D341Med (cell line): ENCODE results near the gene CUBN.
"Not testable (repeated sequence)": the region's sequence is repeated elsewhere in the genome, so short reads cannot be mapped to it uniquely, and the experiment has no call there.

ENCODE experiments used
- DNase-seq: peaks from one replicate; pipeline ENCODE4 v3.0.0; 2012; ENCODE audit warnings: low spot score

Gene CUBN

DNA sequence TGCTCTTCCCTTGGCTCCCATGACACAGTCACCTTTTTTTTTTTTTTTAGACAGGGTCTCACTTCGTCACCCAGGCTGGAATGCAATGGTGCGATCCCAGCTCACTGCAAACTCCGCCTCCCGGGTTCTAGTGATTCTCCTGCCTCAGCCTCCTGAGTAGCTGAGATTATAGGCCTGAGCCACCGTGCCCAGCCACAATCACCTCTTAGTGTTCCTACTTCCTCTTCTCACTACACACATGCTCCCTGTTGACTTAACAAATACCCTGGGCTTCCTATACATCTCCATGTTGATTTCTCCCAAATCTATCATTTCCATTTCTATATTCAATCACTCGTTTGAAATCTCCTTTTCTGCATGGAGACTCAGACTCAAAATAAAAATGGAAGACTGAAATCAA, 91.7 kb downstream of the CUBN start:
- no peak for DNase-seq

DNA sequence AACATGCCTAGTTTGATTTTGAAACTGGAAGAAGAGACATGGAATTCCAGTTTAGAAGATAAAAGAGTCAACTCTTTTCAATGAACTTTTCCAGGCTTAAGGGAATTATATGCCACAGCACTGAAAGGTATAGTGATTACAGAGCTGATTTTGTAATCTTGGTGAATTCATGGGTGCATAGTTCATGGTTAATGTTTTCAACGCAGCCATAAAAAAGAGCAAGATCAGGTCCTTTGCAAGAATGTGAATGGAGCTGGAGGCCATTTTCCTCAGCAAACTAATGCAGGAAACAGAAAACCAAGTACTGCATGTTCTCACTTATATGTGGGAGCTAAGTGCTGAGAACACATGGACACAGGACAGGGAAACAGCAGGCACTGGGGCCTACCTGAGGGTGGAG, 94.2 kb downstream of the CUBN start:
- no peak for DNase-seq

DNA sequence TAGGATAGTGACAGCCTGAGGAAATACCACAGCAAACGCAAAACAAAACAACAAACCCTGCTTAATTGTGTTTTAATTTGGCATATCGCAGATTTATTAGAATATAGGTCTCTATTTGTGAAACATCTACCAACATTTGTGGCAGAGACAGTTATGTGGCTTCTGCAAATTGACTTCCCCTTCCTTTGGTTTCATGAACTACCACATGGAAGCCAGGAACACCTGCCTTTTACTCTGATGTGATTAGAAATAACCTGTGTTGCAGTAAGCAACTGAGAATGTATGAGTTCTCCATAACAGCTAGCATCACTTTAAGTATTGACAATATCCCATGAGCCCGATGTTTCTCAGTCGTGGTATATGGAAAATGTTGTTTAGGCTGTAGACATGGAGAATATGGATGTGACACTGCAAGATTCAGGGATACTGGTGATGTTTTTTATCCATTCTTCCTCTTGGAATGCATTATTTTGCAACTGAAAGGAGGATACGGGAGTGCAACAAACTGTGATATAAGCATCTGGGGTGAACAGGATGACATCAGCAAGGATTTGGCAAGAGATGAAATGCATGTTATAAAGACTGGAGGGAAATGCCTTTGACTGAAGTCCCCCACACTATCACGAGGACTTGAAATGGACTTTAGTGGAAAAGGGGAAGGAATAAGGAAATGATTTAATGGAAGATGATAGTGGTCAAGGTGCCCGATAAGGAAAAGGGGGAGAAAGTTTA, 95.9 kb downstream of the CUBN start:
- DNase-seq: no peak

DNA sequence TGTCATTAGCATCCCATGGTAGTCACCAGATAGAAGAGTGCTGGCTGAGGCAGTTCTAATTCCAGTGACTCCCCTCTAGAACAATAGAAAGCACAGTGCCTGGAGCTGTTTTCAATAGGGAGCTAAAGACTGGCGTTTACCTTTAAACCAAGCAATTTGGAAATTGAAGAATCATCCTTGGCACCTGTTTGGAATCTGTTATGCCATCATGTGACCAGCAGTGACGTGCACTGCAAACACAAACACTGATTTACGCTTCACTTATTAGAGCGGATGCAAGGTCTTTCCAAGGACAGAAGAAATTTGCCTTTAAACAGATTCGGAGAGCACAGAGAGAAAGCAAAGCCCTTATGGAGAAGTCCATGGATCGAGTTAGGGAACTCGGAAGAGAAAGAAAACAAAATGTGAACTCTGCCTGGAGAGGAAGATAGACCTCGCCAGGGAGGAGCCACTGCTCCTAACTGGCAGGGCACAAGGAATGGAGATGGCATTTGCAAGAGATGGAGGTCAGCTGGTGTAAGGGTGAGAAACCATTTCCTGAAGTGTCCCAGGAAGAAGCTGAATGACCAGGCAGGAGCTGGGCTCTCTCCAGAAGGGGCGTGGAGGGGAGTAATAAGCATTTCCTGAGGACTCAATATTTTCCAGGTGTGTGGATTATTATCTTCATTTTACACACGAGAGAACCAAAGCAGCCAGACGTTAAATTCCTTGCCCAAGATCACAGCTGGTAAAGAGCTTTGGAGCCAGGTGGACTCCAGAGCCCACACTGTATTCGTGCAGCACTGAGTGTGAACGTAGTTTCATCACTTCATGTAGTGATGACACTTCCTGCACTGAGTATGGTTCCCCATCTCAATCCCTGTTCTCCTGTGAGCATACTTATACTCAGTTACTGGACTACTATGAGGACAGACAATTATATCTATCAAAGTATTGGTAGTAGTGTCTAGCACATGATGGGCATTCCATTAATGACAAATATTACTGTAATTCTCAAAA, 97.7 kb downstream of the CUBN start:
- DNase-seq: no peak

DNA sequence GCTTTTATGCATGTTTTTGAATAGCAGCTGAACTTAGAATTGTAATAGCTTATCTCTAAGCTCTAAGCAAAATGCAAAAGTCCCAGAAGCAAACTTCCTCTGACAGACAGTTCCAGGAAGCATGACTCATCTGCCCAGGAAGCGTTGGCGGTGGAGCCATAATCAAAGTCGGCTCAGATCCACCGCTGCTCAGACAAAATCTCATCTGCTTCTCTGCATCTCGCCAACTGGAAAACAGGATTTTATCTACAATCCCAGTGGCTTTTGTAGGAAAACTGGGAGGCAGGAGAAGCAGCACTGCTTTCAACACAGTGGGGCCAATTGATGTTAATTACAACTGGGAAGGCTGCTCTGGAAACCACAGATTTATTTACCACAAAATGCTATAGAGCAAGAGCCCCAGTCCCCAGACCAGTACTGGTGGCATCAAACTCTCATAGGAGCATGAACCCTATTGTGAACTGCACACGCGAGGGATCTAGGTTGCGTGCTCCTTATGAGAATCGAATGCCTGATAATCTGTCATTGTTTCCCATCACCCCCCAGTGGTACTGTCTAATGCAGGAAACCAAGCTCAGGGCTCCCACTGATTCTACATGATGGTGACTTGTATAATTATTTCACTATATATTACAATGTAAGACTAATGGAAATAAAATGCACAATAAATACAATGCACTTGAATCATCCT, 99.9 kb downstream of the CUBN start:
- no peak for DNase-seq

DNA sequence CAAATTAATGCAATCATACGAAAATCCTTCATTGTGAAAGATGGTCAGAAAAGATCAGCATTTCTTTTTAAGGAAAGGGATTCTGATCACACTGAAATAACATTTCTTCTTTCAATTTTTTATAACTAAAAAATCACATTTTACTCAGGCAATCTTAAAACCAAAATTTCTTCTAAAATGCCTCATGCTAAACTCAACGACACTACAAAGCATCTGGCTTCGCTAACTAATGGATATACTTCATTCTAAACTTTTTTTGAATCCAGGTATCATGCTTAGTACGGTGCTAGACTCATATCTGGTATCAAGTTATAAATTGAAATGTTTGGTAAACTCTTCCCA, 100.4 kb downstream of the CUBN start:
- no peak for DNase-seq

DNA sequence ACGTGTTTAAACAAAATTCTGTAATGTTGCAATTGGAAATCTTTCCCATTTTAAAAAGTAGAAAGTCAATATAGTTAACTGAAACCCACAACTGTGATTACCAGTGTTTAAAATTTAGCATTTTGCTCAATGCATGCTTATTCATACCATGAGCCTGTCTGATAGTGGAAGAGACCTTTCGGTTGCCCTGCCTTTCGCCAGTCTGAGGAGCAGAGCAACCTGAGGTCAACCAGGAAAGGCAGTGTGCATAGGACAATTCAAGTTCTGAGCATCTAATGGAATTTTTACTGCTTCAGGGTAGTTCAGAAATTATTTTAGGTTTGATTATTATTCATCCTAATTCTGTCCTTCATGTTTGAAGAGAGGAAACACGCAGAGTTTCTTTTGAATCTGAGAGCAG, 100.8 kb downstream of the CUBN start:
- DNase-seq: no peak

DNA sequence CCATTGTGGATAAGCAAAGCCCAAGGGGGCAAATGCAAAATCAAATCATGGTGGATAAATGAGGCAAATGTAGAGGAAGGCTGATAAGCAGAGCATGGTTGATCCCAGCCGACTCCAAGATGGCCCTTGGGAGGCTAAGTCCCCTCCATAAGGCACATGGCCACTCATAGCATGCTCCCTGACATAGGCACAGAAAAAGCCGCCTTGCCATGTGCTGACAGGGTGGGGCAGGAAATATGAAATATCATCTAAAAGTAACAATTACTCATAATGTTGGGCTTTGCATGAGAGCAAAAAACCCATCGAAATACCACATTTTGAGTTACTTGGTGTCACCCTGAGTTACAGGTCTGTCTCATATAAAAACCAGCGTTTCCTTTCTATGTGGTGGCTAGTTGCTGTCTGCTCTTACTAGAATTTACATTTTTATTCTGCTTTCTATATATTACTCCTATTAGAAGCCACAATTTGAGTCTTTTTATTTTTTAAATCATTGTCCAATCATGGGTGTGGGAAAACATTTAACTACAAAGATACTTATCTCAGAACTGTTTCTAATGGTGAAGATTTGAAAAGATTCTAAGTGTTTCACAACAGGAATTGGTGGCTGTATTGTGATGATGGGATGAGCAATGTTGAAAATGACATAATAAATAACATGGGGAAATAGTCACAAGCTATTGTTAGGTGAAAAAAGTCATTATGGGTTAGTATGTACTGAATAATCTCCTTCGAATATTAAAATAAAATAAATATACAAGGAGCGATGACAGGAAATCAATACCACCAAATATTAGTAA, 102.7 kb downstream of the CUBN start:
- DNase-seq: no peak

DNA sequence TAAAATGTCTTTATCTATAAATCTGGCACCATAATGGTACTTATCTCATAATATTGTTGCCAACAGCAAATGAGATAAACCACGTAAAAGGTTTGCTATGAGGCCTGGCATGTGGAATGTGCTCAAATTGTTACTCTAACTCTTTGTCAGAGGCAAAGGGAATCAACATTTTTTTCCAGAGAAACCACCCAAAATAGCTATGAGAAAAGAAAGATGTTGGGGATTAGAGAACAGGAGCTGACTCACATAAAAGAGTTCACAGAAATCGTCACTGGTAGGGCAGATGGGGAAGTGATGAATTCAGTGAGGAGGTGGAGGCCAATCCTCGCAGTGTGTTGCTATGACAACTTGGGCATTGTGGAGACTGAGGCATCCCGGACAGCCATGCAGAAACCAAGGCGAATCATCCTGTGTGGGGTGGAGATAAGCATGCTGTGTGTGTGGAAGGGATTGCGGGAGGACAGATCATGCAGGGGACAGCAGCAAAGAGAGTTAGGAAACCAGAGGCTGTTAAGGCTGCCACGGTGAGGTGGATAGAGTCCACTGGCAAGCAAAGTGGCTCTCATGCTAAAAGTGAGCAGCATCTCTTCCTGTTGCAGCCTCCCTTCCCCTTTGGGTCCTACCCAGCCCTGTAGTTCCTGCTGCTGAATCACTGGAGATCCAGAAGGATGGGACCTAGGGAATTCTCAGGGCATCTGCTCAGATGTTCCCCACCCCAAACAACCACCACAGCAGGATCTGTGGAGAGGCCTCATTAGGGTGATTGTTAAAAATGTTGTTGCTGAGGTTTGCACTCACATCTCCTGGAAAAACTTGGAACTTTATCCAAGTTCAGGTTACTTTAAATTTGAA, 103.9 kb downstream of the CUBN start:
- DNase-seq: no peak

DNA sequence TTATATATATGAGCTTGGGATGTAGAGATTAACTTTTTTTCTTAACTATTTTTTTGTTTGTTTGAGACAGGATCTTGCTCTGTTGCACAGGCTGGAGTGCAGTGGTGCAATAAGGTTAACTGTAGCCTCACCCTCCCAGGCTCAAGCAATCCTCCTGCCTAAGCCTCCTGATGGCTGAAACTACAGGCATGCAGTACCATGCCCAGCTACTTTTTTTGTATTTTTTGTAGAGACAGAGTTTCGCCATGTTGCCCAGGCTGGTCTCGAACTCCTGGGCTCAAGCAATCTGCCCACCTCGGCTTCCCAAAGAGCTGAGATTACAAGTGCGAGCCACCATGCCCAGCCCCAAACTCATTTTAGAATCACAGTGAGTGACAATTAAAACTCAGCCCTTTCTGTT, 105.2 kb downstream of the CUBN start:
- no peak for DNase-seq

DNA sequence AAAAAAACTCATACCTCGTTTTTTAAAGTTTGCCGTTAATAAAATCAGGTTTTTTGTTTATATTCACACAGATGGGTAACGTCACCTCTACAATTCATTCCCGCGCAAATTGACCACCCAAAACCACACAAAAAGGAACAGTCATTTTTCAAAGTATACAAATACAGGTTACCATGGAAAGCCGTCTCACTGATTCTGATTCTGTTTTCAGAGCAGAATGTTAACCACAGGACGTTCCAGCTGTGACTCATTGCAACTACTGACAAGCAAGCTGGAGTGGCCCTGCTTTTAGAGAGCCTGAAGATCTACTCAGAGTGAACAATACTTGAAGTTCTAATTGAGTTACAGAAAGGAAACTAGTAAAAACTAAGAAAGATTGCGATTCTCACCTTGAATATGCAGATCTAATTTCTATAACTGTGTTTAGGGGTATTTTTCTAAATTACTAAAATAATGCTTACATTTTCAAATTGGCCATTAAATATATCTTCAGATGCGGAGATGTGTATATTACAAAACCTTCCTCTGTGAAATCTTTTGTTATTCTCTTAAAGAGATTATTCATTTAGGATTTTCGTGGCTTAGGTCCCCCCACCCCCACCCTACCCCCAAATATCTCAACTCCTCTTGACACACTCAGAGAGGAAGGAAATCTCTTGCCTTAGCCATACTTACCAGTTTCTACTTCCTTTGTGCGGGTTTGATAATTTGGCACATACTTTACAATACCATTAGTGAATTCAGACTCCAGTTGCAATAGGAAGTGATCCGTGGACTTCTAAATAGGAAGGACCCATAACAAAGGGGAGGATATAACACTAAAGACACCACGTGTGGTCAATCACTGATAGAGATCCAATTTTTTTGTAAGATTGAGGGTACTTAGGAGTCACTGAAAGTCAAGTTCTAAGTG, 106.0 kb downstream of the CUBN start:
- DNase-seq: no peak

DNA sequence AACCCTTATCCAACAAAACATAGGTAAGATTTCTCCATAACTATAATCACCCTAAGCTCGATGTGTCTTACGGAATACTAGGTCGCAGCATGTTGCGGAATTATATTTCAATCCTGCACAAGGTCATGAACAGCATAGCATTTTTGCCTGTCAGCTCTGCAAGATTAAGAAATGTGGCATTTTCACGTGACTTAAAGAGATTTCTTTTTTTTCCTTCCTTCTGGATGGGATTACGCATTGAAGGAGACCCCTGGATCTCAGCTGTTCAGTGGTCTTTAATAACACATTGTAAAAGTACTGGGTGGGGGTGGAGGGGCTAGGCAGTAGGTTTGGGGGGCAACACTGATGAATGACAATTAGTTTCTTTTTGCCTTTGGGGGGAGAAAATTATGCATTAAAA, 106.7 kb downstream of the CUBN start:
- DNase-seq: no peak

DNA sequence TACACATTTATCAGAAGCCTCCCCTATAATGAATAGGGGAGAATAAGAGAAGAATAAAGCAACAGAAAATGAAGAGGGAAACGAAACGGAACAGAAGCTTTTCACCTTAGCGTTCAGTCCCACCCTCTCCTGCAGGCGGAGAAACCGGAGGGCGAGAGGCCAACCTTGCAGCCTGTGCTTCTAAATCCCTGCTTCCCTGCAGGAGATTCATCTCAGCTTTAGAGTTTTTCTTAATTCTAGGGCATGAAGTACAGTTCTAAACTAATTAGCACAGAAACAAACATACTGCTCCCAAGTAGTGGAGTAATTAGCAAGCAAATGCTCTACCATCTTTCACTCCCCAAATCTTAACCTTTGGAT, 107.2 kb downstream of the CUBN start:
- no peak for DNase-seq

DNA sequence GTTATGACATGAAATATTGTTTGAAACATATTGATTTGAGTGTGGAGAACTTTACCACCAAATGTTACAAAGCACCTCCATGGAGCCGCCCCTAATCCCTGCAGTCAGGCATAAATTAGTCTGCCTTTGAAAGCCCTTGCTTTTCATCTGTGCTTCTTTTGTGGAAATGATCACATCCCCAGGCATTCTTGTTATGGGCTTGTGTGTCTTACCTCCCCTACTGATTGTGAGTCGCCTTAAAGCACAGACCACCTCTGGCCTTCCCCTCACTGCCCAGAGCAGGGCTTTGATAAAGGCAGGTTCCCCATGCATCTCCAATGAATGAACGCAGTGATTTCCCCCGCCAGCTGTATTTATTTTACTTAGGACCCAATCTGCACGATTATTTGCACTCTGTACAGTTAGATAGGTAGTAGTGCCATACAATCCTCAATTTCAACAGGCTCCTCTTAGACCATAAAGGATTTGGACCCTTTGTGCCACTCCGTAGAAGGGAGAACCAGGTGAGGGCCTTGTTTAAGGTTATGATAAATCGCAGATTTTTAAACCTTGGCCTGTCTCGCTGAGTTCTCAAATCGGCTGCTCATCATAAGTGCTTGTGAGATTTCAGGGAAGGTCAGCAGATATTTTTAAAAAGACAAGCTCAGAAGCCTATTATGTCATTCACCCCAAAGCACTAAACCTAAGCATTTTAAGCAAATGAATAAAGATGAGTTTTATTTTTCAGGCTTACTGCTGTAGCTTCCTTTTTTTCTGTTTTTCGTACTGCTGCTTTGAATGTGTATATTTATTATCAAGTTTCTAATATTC, 107.8 kb downstream of the CUBN start:
- DNase-seq: no peak

DNA sequence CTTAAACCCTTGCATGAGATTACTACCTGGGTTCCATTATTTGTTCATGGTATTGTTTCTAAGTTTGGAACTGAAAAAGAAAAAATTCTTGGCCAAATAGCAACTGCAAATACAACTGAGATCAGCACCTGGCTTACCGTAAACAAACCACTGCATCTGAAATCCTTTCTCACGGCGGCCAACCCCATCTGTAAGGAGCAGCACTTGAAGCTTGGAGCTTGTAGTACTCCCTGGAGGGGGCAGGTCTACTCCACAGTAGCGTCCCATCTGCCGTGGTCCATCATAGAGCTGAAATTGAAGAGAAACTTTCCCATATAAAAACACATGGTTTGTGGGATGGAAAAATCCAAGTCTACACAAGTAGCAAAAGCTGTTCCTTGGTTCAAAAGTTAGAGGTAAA, 109.9 kb downstream of the CUBN start:
- no peak for DNase-seq

DNA sequence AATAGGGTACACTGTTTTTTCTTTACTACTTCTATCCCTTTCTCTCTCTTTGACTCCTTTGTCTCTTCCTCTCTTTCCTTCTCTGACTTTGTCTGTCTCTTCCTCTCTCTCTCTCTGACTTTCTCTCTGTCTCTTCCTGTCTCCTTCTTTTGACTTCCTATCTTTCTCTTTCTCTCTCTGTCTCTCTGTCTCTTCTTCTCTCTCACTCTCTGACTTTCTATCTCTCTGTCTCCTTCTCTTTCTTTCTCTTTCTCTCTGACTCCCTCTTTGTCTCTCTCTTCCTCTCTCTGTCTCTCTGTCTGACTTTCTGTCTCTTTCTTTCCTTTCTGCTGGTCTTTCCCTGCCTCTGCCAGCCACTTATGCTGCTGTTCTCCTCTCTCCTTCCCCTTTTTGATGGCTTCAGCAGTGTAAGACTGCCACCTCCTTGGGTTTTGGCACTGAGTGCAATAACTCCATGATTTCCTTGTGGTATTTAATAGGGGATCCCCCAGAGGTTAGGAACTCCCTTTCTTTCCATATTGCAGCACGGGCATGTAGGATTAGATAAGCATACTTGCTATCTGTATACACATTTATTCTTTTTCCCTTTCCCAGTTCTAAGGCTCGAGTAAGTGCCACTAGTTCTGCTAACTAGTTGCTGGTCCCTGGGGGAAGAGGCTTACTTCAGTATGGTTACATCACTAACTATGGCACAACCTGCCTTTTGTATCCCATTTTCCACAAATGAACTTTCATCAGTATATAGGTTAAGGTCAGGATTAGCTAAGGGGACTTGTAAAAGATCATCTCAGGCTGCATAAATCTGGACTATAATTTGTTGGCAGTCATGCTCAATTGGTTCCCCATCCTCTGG, 116.3 kb downstream of the CUBN start:
- not testable (repeated sequence) for DNase-seq

DNA sequence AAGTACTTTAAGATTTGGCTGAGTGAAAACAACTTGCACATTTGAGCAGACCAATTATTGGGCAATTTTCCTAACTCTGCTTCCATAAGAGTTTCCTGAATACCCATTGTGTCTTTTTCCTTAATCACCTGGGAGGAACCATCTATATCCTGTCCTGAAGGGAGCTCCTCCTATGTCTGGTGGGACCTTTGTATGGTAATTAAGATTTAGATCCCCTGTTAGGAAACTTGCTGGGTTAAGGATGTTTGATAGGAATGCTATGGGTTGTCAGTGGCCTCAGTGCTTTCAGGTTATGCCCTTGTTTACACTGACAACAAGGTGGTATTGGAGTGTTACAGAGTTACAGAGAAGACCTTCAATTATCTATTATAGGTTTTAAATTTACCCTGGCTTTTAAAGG, 116.9 kb downstream of the CUBN start:
- not testable (repeated sequence) for DNase-seq
